ENCODE data around the gene ROR1.

ROR1 gene

DNA sequence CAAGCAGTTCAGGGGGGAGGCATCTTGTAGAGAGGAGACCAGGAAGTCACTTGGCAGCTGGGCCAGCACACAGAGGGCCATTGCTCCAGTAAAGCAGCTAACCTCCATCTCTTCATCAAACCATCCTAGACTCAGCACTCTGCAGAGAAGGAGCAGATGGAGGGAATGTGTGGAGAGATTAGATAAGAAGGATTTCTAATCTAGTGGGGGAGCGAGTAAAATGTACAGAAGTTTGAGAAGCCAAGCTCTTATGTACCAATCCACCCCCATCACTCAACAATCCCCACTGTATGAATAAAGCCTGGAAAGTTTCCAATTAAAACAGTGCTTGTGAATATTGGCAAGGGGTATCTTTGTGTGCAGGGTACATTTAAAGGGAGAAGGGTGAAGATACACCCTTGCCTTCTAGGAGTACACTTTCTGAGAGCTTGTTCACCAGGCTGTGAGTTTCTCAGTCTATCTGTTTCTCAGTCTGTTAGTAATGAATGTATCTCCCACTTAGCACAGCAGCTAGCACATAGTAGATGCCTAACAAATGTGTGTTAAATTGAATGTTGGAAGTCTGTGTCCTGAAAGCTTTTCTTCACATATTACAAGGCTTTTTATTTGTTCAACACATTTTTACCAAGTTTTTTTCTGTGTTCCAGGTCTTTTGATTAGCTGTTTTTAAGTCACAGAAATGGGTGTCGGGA lies 286.9 kb downstream of the ROR1 start:
- no peak for DNase-seq (ENCODE audit: low spot score)

DNA sequence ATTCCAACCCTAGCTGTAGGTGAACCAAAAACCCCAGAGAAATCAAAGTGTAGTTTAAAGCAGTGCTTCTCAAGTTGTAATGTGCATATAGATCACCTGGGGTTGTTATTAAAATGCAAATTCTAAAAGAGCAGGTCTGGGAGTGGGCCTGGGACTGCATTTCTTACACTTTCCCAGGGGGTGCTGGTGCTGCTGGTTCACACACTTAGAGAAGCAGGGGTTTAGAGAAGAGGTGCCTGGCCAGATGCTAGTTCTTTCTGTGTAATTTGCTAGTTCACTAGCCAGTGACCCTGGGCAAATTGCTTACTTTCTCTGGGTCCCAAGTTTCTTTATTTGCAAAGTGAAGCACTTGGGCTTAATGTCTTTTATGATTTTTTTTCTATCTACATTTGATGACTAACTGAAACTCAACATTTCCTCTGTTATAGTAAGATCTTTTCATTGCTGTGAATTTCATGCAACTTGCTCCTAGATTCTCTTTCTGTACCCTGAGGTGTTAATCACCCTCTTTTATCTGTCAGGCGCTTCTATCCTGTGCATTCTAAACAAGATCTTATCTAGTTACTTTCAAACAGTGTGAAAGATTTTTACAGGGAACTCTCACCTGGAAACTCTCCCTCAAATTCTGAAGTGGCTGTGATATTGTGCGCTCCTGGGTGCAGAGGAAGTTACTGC lies 287.8 kb downstream of the ROR1 start:
- DNase-seq (ENCODE audit: low spot score), result peak; percentile 0

DNA sequence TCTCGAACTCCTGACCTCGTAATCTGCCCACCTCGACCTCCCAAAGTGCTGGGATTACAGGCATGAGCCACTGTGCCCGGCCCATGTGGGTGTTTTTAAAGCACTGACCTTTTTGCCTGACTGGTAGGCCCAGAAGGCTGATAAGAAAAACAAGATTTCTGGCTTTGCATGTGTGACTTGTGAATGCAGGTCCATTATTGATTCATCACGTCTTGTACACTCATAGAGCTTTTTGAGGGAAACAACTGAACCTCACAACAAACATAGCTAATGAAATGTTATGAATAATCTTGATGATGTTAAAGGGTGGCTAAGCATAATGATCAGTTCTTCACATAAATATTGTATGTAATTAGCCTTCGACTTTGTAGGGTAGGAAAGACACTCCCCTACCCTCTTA lies 288.7 kb downstream of the ROR1 start:
- no peak for DNase-seq (ENCODE audit: low spot score)

DNA sequence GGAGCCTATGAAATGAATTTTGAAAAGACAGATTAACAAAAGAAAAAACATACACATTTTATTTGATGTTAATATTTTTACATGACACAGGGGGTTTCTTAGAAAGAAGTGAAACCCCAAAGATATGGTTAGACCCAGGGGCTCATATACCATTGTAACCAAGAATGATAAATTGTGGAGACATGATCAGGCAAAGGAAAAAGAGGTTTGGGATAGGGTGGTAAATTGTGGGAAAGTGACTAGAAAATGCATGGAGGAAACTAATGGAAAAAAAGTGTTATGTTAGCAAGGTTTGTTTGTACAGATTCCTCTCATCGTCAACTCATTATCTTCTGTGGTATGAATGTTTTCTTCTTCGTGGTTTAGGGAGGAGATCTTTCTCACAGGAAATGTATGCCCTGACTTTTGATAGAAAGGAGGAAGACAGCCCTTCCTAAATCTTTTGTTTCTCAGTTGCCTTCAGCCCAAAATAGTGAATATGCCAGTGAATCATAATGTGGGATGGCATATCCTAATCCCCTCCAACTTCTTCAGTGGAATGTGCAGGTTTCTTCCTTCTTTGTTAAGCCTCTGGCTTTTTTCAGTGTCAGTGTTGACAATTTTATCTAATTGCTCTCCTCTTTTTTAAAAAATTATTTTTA lies 289.2 kb downstream of the ROR1 start:
- DNase-seq (ENCODE audit: low spot score), result no peak

DNA sequence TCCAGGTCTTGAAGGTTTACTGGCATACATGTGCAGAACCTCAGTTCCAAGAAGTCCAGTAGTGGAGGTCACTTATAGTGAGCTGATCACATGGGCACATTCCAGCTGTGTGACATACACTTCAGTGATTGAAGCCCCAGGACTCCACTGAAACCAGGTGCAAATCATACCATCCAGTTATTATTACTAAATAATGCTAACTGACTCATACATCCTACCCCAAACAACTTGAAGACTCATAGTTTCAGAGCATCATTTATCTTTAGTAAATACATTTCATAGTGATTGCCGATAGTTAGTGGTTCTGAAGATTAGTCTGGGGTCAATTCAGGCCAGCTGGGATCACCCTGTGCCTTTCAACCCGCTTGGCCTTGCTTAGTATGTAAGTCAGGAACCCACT lies 291.8 kb downstream of the ROR1 start:
- no peak for DNase-seq (ENCODE audit: low spot score)

DNA sequence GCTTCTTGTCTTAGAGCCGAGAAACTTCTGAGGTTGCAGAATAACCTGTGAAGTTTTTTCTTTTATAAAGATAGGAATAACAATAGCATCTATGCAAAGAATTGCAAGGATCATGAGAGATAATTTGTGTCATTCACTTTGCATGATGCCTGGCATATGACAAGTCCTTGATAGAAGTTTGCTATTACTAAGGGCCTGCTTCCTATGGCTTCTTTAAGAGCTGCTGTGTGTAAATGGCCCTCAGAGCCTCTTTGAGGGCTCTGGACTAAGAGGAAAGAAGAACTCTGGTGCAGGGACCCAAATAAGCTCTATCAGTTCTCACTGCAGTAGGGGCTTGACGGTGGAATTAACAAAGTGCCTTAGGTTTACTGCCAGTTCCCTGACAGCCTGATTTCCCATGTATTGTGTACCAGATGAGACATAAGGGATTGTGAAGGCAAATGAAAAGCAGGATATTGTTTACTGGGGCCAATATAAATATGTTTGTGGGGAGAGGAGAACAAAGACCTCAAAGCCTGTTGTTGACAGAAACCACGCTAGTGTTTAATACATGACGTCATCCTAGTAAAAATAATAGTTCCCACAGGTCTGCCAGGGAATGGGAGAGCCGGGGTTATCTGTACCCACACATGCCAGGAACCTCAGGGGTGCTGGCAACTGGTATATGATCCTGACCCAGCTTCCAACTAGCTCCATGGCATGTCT lies 298.4 kb downstream of the ROR1 start:
- no peak for DNase-seq (ENCODE audit: low spot score)

DNA sequence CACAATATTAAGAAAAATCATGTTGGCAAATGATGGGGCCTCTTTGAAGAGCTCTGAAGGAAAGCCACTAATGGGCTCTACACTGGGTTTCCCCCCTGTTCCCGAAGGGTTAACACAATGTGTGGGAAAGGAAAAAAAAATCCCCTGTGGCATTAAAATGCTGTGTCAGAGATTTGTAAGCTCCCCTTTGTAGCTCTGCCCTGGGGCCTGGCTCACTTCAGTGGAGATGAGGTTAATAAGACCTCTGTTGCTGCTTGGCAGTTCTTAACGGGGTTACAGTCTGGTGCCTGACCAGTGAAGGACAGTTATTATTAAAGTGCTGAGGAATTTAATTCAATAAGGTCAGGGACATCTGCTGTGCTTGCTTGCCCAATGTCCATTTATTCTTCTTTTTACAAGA lies 299.9 kb downstream of the ROR1 start:
- no peak for DNase-seq (ENCODE audit: low spot score)

DNA sequence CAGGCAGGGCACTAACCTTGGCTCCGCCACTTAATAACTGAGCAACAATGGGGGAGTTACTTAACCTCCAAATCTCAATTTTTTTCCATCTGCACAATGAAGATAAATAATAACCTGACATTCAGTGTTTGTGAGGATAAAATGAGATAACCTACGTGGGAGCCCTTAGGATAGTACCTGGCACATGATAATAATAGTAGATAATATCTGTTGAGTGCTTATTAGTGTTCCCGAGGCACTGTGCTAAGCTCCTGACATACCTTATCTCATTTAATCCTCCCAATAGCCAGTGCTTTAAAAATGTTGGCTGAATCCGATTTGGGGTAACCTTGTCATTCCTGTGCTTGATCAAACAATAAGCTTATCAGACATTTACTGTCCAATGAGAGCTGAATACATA lies 300.9 kb downstream of the ROR1 start:
- DNase-seq (ENCODE audit: low spot score), result no peak

DNA sequence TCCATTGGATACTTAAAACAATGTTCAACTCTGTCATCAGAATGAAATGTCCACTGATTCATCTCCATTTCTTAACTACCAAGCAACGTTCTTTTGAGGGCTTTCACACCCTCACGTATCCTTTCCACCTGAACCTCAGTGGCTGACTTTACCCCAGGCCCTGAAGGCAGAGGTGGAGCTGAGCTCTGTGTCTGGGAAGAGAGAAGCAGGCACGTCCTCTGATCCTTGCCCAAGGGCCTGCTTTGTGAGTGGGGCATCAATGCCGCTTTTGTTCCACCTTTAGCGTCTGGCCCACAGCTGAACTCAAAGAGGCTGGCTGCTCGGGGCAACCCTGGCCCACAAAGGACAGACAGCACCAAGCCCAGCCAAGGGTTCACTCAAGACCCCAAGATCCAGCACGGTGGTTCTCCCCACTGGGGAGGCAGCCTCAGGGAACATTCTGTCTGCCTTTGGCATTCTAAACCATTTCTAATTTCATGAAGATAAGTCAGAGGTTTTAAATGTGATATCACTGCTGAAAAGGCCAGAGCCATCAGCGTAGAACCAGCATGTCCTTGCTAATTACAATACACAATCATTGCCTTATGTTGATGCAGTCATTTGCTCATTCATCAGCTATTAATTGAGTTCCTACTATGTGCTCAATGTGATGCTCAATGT lies 303.6 kb downstream of the ROR1 start:
- DNase-seq (ENCODE audit: low spot score), result no peak

DNA sequence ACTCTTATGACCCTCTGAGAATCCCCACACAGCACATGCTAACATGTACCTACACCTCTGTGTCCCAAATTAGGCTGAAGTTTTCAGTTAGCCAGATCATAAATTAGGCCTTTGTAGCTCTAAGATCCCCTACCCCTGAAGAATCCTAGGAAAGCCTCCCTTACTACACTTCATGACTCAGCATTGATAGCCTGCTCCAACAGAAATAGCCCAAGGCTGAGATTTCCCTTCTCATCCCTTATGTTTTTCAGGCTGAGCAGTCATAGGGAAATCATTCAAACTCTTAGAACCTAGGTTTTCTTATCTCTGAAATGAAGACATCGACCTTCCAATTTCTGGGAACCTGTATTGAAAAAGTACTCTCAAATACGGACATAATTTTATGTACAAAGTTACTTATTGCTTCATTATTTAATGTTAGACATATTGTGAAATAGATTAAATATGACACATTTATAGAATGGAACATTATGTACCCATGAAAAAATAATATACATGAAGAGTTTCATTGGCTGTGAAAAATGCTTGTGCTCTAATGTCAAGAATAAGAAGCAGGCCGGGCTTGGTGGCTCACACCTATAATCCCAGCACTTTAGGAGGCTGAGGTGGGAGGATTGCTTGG lies 307.2 kb downstream of the ROR1 start:
- no peak for DNase-seq (ENCODE audit: low spot score)

DNA sequence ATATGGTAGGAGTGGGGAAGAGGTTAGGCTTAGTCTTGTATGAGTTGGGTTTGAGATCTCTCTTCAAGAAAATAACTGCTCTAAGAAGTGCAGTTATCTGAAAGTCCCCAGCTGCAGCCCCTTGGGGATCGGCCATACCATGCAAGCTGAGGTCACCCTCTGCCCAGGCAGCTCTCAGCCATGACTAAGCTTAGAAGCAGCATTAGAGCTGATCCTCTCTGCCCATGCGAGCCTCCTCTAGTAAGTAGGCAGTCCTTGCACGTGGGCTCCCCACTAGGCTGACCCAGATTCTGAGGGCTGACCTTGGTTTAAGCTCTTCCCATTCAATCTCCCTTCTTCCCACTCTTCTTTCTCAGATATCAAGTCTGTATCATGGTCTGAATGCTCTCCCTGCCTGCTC lies 308.6 kb downstream of the ROR1 start:
- no peak for DNase-seq (ENCODE audit: low spot score)

DNA sequence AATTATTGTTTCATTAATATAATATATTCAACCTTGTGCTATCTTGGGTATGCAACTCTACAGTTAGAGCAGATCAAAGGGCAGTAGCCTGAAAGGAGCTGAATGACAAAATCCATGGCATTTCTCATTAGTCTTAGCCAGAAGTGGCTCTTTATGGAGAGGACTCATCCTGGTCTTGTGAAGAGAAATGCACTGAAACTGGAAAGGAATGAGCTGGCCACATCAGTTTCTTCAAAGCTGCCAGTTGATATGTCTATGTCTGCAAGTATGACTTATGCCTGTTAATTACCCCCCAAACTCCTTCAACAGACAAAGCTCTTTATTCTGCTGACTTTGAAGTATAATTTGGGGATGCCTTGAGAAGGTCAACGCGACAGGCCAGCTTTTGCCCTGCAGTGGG lies 310.6 kb downstream of the ROR1 start:
- no peak for DNase-seq (ENCODE audit: low spot score)

DNA sequence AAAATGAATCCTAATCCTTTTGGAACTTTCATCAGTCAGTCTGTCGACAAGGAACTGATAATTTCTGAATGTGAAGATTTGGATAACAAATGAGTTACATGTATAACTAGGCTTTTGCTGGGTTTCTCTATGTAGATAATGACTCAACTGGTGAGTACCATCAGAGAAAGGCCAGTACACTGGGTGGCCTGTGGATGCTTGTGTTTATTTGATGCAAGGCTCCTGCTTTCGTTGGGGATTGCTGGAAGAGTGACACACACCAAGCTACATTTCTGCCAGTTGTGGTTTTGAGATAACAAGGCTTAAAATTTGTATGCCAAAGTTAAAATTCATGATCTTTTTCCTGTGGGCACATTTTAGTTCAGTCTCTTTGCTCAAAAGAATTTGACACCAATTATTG lies 314.0 kb downstream of the ROR1 start:
- no peak for DNase-seq (ENCODE audit: low spot score)

DNA sequence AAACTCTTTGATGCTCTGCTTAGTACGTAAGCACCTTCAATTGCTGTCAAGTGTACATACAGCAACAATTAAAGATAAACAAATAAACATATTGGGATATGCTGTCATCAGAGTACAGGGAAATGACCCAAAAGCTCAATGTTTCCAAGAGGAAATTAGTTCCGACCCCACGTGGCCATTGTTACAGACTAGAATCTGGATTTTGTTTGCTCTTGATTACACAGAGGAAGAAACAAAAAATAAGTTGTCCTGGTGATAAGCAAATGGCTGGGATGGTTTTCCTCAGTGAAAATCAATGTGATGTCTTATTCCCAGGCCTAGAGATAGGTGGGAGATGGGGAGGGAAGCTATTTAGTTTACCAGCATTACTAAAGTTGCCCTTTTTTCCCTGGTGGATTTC lies 316.6 kb downstream of the ROR1 start:
- DNase-seq (ENCODE audit: low spot score), result no peak

DNA sequence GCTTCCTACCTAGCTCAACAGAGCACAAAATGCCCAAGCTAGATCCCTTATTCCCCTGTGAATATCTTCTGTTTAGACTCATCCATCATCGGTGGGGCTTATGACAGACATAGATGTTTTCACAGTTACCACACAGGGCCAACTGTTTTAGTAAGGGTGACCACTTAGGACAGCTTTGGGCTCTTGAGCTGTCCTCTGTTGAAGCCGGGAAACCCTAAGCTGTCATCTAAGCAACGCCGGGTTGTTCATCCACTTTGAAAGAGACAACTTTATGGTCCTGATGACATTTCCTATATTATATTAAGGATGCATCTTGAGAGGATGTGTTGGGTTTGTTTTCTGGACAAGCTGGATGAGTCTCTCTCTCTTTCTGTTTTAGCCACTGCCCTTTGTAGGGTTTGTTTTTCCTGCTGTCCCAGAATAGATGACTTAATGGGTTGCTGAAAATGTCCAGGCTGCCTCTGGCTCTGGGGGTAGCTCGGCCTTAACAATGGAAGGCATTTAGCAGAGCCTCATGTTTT lies 319.1 kb downstream of the ROR1 start:
- no peak for DNase-seq (ENCODE audit: low spot score)

DNA sequence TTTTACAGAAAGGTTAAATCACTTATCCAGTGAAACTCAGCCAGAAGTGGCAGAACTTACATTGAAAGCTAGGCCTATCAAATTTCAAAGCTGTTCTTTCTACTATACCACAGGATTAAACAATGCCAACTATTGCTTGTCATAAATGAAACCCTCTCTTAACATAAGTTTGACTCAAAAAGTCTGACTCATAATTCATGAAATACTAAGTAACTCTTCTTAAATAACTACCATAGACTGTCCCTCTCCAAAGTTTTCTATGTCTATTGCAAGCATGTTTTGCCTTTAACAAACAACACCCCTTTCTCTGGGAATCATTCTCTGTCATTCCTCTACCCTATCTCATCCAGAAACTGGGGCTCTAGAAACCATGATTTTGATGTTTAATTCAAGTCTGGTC lies 320.1 kb downstream of the ROR1 start:
- no peak for DNase-seq (ENCODE audit: low spot score)

DNA sequence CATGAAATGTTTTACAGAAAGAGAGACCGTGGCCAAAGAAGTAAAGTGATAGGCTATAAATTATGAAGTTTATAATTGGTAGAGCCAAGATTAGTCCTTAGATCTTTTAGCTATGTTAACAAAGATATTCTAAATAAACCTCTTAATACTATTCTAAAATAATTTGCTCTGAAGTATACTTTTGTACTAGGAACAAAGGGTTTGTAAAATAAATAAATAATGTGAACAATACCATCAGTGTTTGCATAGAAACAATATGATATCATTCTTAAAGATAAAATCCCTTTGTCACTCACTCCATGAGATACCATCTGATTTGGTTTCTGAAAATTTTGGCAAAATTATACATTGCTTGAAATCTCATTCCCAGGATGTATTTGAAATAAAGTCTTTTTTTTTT lies 322.0 kb downstream of the ROR1 start:
- no peak for DNase-seq (ENCODE audit: low spot score)

DNA sequence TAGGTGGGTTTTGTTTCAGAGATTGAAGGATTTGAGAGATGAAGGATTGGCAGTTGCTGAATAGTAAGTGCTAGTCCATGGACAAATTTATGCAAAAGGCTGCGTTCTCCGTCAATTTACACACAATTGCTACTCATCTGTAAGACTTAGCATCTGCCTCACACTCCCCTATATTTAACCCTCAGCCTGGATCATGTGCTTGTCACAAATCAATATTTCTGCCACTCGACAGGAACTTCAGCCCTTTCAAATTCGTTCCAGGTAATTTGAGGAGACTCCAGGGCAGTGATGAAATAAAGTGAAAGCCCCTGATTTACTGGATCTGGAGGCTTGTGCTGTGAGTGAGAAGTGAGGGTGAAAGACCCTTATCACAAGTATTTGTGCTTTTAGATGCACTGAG lies 324.0 kb downstream of the ROR1 start:
- DNase-seq (ENCODE audit: low spot score), result no peak

DNA sequence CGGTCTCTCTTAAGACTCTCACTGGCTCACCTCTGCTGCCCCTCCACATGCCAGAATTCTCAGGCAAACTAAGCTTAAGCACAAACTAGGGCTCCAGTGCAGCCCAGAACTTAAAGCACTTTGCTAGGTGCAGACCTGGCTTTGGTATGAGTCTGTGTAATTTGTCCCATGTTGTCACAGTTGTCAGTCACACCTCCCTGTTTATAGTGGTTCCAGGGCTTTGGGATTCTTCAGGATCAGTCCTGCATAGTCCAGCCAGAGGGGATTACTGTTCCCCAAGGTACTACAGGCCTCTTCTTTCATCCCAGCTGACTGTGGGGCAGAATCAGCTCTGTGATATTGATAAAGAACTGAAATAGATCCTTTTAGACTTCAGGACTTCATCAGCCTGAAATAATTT lies 324.6 kb downstream of the ROR1 start:
- no peak for DNase-seq (ENCODE audit: low spot score)

DNA sequence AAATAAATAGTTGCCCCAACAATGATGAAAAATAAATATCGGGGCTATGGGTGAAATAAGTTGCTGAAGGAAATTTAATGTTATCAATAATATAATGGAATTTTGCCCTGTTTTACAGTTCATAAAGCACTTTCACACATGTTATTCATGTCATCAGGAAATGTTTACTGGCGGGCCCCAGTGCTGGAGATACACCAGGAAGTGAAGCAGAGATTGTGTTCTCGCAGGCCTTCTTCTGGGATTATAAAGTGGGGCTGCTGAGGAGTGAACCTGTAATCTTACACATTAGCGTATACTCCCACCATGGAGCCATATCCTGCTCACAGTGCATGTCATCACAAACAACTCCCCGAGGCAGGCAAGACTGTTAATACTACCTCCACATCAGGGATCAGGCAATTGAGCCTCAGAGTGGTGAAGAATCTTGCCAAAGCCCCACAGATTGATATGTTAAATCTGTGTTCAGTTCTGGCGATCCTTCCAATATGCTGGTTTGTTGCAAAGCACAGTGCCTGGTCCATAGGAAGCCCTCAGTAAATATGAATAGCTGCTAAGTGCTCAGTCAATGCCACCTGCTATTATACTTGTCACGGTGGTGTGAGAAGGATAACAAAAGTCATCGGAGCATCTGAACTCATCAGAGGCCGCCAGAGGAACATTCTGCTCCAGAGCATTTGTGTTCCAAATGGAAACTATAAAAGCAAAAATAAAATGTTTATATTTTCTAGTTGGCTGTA lies 325.2 kb downstream of the ROR1 start:
- no peak for DNase-seq (ENCODE audit: low spot score)

DNA sequence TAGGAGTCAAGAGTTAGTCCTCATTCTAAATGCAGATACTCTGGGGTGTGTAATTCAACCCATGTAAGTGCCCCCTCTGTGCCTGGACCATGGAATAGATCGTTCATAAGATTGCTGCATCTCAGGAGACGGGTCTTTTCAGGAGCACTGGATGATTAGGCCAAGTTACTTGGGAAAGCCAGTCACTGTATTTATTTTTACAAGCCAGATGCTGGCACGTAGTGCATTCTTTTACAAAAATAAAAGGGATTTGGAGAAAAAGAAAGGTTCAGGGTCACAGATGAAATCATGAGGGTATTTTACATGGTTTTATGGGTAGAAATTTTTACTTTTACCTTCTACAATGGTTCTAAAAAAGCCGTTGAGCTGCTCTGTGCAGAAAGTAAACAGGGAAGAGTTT lies 327.0 kb downstream of the ROR1 start:
- DNase-seq (ENCODE audit: low spot score), result no peak
